WERI-Rb-1 (cell line): ENCODE data around the gene FRMPD4.
A peak's percentile ranks its signal among the peaks of the same experiment; 100 is the strongest.

Experiments
- DNase-seq: peaks from one replicate; pipeline ENCODE4 v3.0.0-alpha.2; 2020
- H3K27ac ChIP-seq: fragments of 250-450 bp; sonication (Bioruptor Pico); 2 replicates; pipeline ENCODE4 v1.5.1; 2020; ENCODE audit warnings: mild to moderate bottlenecking, moderate library complexity
- H3K27me3 ChIP-seq: fragments of 250-450 bp; sonication (Bioruptor Pico); 2 replicates; pipeline ENCODE4 v1.5.1; 2021; ENCODE audit warnings: mild to moderate bottlenecking, low read depth, moderate library complexity; ENCODE audit not compliant: insufficient read depth, severe bottlenecking
- H3K36me3 ChIP-seq: fragments of 250-450 bp; sonication (Bioruptor Pico); 2 replicates; pipeline ENCODE4 v1.5.1; 2020; ENCODE audit warnings: mild to moderate bottlenecking, moderate library complexity
- H3K4me3 ChIP-seq: 2 replicates; pipeline ENCODE4 v1.5.1; 2011; ENCODE audit warnings: low read depth, mild to moderate bottlenecking, control low read depth, low read length
- H3K9me3 ChIP-seq: fragments of 250-450 bp; sonication (Bioruptor Pico); 2 replicates; pipeline ENCODE4 v1.5.1; 2021; ENCODE audit warnings: mild to moderate bottlenecking, moderate library complexity; ENCODE audit not compliant: severe bottlenecking
- CTCF ChIP-seq: IDR thresholded peaks from 2 replicates; pipeline ENCODE4 v1.5.1; 2011; ENCODE audit warnings: low read depth, mild to moderate bottlenecking, control low read depth, inconsistent platforms, low read length

Gene FRMPD4

GRCh38 chrX:12768491-12768890 is 630.2 kb downstream of the FRMPD4 start:
- no peaks in the 10 kb centered on the region for H3K9me3 ChIP-seq
- no peaks in the 10 kb centered on the region for H3K36me3 ChIP-seq
- H3K27me3 ChIP-seq: peaks cover 77% of the 10 kb centered on the region
- no peak overlapping the region for H3K27ac ChIP-seq
- TF ChIP-seq CTCF: no peak
- no peak for DNase-seq
- no peak overlapping the region for H3K4me3 ChIP-seq

DNA sequence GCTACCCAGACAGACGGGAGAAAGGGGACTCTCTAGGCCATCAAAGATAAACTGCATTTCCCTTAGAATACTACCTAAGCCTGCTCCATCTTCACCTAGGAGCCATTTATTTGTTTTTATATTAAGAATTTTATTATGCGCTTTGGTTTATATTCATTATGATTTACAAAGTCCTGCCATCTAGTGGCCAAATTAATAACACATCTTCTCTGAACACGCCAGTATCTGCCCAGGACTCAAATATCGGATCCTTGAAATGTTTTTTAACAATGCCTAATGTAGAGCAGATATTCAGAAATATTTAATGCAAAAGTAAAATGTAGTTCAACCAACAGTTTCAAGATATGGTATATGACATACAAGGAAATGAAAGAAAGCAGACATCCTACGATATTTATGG is 632.2 kb downstream of the FRMPD4 start:
- 0 out of 2 replicates have a peak, but pooled peaks have one; percentile 3 for TF ChIP-seq CTCF
- Histone ChIP-seq H3K27me3 (peaks cover 83% of the 10 kb centered on the region), H3K4me3 (no peak overlapping the region), H3K27ac (no peak overlapping the region), H3K9me3 (no peaks in the 10 kb centered on the region), H3K36me3 (no peaks in the 10 kb centered on the region)
- no peak for DNase-seq

- no peak overlapping the region for H3K4me3 ChIP-seq
- peak; percentile 59 for DNase-seq
- H3K27me3 ChIP-seq: peaks cover 85% of the 10 kb centered on the region
- peak; percentile 98 for TF ChIP-seq CTCF
- H3K9me3 ChIP-seq: no peaks in the 10 kb centered on the region
- no peak overlapping the region for H3K27ac ChIP-seq
- no peaks in the 10 kb centered on the region for H3K36me3 ChIP-seq
These were observed 633.3 kb downstream of the FRMPD4 start for GRCh38 chrX:12771445-12772069.
